RWPE1 (cell line): ENCODE results near the gene VWDE.
"Not testable (repeated sequence)": the region's sequence is repeated elsewhere in the genome, so short reads cannot be mapped to it uniquely, and the experiment has no call there.

Experiments used
- CTCF ChIA-PET: fragments of 350-600 bp; sonication (Branson Sonifier 250); formaldehyde crosslinking; extraction: SDS; loops from one replicate; lab custom pipeline; 2021; lab: Yijun Ruan, JAX
- POLR2A ChIA-PET: fragments of 400-600 bp; formaldehyde crosslinking; extraction: SDS; loops from one replicate; lab custom pipeline; 2020; ENCODE audit warnings: antibody characterized with exemption; ENCODE audit not compliant: low non-redundant PET; lab: Yijun Ruan, JAX
- DNase-seq: peaks from one replicate; pipeline ENCODE4 v3.0.0; 2012; ENCODE audit warnings: low spot score
- H3K27ac ChIP-seq: fragments of 450-650 bp; 2 replicates; pipeline ENCODE4 v1.5.1; 2017
- TF ChIP-seq, protein P1 (sequence below): fragments of 450-650 bp; conservative IDR thresholded peaks from 2 replicates; pipeline ENCODE4 v1.5.1; 2017; ENCODE audit warnings: low read depth, mild to moderate bottlenecking

VWDE gene

GRCh38 chr7:12402365-12402725, 1.3 kb downstream of the VWDE start:
- no peak overlapping the region for H3K27ac ChIP-seq
- POLR2A ChIA-PET = no interaction called here
- DNase-seq = no peak
- TF ChIP-seq, protein P1, sequence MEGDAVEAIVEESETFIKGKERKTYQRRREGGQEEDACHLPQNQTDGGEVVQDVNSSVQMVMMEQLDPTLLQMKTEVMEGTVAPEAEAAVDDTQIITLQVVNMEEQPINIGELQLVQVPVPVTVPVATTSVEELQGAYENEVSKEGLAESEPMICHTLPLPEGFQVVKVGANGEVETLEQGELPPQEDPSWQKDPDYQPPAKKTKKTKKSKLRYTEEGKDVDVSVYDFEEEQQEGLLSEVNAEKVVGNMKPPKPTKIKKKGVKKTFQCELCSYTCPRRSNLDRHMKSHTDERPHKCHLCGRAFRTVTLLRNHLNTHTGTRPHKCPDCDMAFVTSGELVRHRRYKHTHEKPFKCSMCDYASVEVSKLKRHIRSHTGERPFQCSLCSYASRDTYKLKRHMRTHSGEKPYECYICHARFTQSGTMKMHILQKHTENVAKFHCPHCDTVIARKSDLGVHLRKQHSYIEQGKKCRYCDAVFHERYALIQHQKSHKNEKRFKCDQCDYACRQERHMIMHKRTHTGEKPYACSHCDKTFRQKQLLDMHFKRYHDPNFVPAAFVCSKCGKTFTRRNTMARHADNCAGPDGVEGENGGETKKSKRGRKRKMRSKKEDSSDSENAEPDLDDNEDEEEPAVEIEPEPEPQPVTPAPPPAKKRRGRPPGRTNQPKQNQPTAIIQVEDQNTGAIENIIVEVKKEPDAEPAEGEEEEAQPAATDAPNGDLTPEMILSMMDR = no peak
- CTCF ChIA-PET = interaction anchor here (2.5 kb wide), 1 partner anchor 14 kb away, joined by 11 read pairs; no protein-coding TSS in a partner anchor

DNA sequence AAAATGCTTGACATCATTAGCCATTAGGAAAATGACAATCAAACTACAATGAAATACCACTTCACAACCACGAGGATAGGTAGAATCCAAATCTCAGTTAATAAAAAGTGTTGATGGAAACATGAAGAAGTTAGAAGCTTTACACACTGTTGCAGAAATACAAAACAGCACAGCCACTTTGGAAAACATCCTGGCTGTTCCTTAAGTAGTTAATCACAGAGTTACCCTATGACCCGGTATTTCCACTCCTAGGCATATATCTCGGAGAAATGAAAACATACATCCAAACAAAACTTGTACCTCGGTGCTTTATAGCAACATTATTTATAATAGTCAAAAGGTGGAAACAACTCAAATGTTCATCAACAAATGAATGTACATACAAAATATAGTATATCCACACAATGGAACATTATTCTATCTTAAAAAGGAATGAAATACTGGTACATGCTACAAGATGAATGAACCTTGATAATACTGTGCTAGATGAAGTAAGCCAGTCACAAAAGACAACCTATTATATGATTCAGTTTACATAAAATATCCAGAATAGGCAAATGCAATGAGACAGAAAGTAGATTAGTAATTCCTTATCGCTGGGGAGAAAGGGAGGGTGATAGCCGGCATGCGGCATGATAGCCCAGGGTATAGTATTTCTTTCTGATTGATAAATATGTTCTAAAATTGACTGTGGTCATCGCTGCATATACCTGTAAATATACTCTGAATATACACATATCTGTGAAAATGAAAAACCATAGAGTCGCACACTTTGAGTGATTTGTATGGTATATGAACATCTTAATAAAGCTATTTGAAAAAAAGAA, 1.9 kb downstream of the VWDE start:
- no peak for DNase-seq
- no peak overlapping the region for H3K27ac ChIP-seq
- POLR2A ChIA-PET = no interaction called here
- CTCF ChIA-PET = no interaction called here
- TF ChIP-seq, protein P1 = no peak

DNA sequence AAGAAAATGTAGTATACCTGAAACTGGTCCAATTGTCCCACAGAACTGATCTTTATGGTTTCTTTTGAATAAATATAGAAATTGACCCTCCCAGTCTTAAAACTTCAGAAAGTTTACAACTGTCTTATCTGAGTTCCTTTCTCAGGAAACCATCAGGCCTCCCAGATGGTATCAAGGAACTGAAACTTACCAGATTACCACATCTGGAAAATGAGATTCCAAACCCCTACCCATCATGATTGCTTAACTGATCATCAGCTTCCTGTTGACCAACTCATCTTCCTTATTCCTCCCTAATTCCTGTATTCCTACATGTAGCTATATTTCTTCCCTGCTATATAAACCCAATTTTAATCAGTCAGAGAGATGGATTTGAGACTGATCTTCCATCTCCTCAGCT, 5.5 kb downstream of the VWDE start:
- POLR2A ChIA-PET = no interaction called here
- CTCF ChIA-PET = interaction anchor here (0.7 kb wide), 1 partner anchor 16 kb away, joined by 3 read pairs; no protein-coding TSS in a partner anchor
- TF ChIP-seq, protein P1 = no peak
- DNase-seq = no peak
- no peak overlapping the region for H3K27ac ChIP-seq

DNA sequence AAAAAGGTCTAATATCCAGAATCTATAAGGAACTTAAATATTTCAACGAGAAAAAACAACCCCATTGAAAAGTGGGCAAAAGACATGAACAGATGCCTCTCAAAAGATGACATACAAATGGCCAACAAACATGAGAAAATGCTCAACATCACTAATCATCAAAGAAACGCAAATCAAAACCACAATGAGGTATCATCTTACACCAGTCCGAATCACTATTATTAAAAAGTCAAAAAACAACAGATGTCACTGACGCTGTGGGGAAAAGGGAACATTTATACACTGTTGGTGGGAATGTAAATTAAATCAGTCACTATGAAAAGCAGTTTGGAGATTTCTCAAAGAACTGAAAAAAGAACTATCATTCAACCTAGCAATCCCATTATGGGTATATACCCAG, 6.0 kb downstream of the VWDE start:
- POLR2A ChIA-PET = no interaction called here
- TF ChIP-seq, protein P1 = no peak
- CTCF ChIA-PET = no interaction called here
- no peak for DNase-seq
- no peak overlapping the region for H3K27ac ChIP-seq

GRCh38 chr7:12396670-12397069, 7.0 kb downstream of the VWDE start:
- CTCF ChIA-PET, H3K27ac ChIP-seq, POLR2A ChIA-PET, DNase-seq: not testable (repeated sequence)

DNA sequence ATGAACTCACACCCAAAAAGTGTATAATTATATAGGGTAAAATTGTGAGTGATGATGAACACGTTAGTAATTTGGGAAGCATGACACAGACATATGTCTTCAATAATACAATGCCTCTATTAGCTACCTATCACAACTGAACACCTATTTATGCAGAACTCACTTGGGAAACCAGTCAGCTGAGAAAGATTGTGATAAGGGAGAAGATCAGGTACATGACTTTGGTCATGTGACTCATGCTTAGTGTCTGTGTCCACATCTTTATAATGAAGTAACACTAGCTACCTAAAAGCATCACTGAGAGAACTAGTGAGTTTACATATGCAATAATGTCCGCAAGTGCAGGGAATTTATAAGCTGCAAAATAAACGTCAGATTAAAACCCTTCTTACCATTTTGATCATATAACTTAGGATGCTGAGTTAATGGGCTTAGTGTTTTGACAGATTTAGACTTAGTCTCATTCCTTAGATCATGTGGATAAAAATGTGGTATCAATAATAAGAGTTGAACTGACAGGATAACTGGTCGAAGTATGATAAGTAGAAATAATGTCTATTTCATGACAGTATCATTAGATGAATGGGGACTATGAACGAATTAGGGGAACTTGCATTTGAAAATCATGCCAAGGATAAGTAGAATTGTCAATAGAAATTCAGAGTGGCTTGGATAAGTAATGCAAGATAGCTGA, 11.6 kb downstream of the VWDE start:
- TF ChIP-seq, protein P1 = no peak
- DNase-seq = no peak
- ChIA-PET POLR2A (no interaction called here), CTCF (interaction anchor here (0.6 kb wide), 1 partner anchor 52 kb away, joined by 3 read pairs; no protein-coding TSS in a partner anchor)
- H3K27ac ChIP-seq = no peak overlapping the region
